CD14-positive monocyte (primary cell): ENCODE data around the gene UNC93A. TPM values are rescaled to one million over a fixed set of nuclear protein-coding genes. Genes with fewer than 3 reads are reported as not detected.
"Not testable (repeated sequence)": the region's sequence is repeated elsewhere in the genome, so short reads cannot be mapped to it uniquely, and the experiment has no call there.

Experiments used
- DNase-seq, 3 donors: peaks; one replicate each; pipeline ENCODE4 v3.0.0-alpha.2; 2011 to 2022
- H2AFZ ChIP-seq: 2 replicates; pipeline ENCODE4 v1.6.0; 2012; ENCODE audit warnings: mild to moderate bottlenecking, low read depth, low read length, inconsistent platforms; ENCODE audit not compliant: insufficient read depth, poor library complexity, severe bottlenecking
- H3K27ac ChIP-seq, 2 donors: 1 replicate in 1 of 2; 2 replicates in 1 of 2; pipeline ENCODE4 v1.5.1; 2012 to 2013; ENCODE audit warnings: low read length in 2 of 2, control low read depth in 1 of 2, inconsistent platforms in 1 of 2, low read depth in 1 of 2, mild to moderate bottlenecking in 1 of 2
- H3K27me3 ChIP-seq, 2 donors: one replicate each; pipeline versions ENCODE4 v1.6.0 to v1.6.1; 2011 to 2013; ENCODE audit warnings: low read length in 2 of 2; ENCODE audit not compliant: control insufficient read depth in 2 of 2, insufficient read depth in 2 of 2
- H3K36me3 ChIP-seq, 2 donors: replicated peaks in 1 of 2; 1 replicate in 1 of 2; 2 replicates in 1 of 2; pipeline versions ENCODE4 v1.5.1 to v1.6.1; 2012 to 2013; ENCODE audit warnings: low read length in 2 of 2, control low read depth in 1 of 2, inconsistent platforms in 1 of 2, mild to moderate bottlenecking in 1 of 2; ENCODE audit not compliant: insufficient read depth in 2 of 2, control insufficient read depth in 1 of 2
- H3K4me1 ChIP-seq, 2 donors: 1 replicate in 1 of 2; 2 replicates in 1 of 2; pipeline versions ENCODE4 v1.5.1 to v1.6.1; 2012 to 2013; ENCODE audit warnings: low read length in 2 of 2, control low read depth in 1 of 2, inconsistent platforms in 1 of 2, mild to moderate bottlenecking in 1 of 2, moderate library complexity in 1 of 2; ENCODE audit not compliant: insufficient read depth in 2 of 2, control insufficient read depth in 1 of 2
- H3K4me2 ChIP-seq: replicated peaks from 2 replicates; pipeline ENCODE3; 2012; ENCODE audit warnings: low read length, moderate library complexity, mild to moderate bottlenecking; ENCODE audit not compliant: poor library complexity, severe bottlenecking; ENCODE audit errors: extremely low read depth
- H3K4me3 ChIP-seq, 3 experiments: fragments of 200-600 bp in 1 of 3; sonication (generic) in 1 of 3; replicated peaks in 1 of 3; 1 replicate in 2 of 3; 2 replicates in 1 of 3; pipeline ENCODE4 v1.5.1; 2011 to 2013; ENCODE audit warnings: low read length in 3 of 3, mild to moderate bottlenecking in 3 of 3, control low read depth in 2 of 3, low read depth in 2 of 3, inconsistent platforms in 1 of 3, moderate library complexity in 1 of 3
- H3K79me2 ChIP-seq: 2 replicates; pipeline ENCODE4 v1.6.0; 2012; ENCODE audit warnings: mild to moderate bottlenecking, control low read depth, inconsistent platforms, low read length, moderate library complexity; ENCODE audit not compliant: insufficient read depth
- H3K9ac ChIP-seq: 2 replicates; pipeline ENCODE4 v1.6.0; 2017; ENCODE audit warnings: low read length, mild to moderate bottlenecking; ENCODE audit not compliant: insufficient read depth, poor library complexity, severe bottlenecking
- H3K9me3 ChIP-seq, 2 donors: replicated peaks in 1 of 2; 1 replicate in 1 of 2; 2 replicates in 1 of 2; pipeline versions ENCODE4 v1.5.1 to v1.6.1; 2012 to 2013; ENCODE audit warnings: low read length in 2 of 2, control low read depth in 1 of 2; ENCODE audit not compliant: control insufficient read depth in 1 of 2, insufficient read depth in 1 of 2
- H4K20me1 ChIP-seq: 2 replicates; pipeline ENCODE4 v1.6.0; 2012; ENCODE audit warnings: mild to moderate bottlenecking, low read length, control low read depth, moderate library complexity; ENCODE audit not compliant: insufficient read depth
- H3K27ac Mint-ChIP-seq, 7 donors: one replicate each; pipeline ENCODE4 v1.8.0; 2020; ENCODE audit warnings: mild to moderate bottlenecking in 7 of 7, mixed read lengths in 7 of 7, moderate library complexity in 6 of 7, inconsistent platforms in 2 of 7
- H3K27me3 Mint-ChIP-seq, 3 donors: one replicate each; pipeline ENCODE4 v1.8.0; 2021 to 2022; ENCODE audit warnings: low read depth in 3 of 3, mild to moderate bottlenecking in 3 of 3, mixed read lengths in 3 of 3, moderate library complexity in 3 of 3, inconsistent platforms in 1 of 3
- H3K36me3 Mint-ChIP-seq, 2 donors: one replicate each; pipeline ENCODE4 v1.8.0; 2020; ENCODE audit warnings: mixed read lengths in 2 of 2, inconsistent platforms in 1 of 2, mild to moderate bottlenecking in 1 of 2
- H3K4me1 Mint-ChIP-seq: one replicate; pipeline ENCODE4 v1.8.0; 2020; ENCODE audit warnings: mild to moderate bottlenecking, mixed read lengths
- H3K4me3 Mint-ChIP-seq, 2 donors: one replicate each; pipeline ENCODE4 v1.8.0; 2020; ENCODE audit warnings: mild to moderate bottlenecking in 2 of 2, mixed read lengths in 2 of 2, moderate library complexity in 1 of 2
- H3K9me3 Mint-ChIP-seq, 7 donors: one replicate each; pipeline ENCODE4 v1.8.0; 2020 to 2022; ENCODE audit warnings: mixed read lengths in 7 of 7, mild to moderate bottlenecking in 6 of 7, moderate library complexity in 6 of 7, inconsistent platforms in 2 of 7
- CTCF ChIP-seq: fragments of 200-600 bp; IDR thresholded peaks from one replicate; pipeline ENCODE4 v1.8.0; 2022; ENCODE audit warnings: antibody characterized with exemption, mild to moderate bottlenecking
- WGBS: methylation state at CpG from one replicate; pipeline ENCODE4 v1.1.5; 2013; ENCODE audit warnings: missing lambda C conversion rate; ENCODE audit not compliant: insufficient coverage; 5-methylcytosine and 5-hydroxymethylcytosine counted together
- intact Hi-C, 2 donors: fragments of 100-400 bp; cut with micrococcal nuclease; formaldehyde crosslinking; loops; one replicate each; pipeline versions ENCODE4 v1.15.0 to v1.15.1; 2023
- polyA plus RNA-seq, 3 donors: library from polyadenylated mRNA; depleted of rRNA in 1 of 3; unstranded in 2 of 3; stranded (reverse) in 1 of 3; fragments of 300-500 nt in 2 of 3; fragments of >200 nt in 1 of 3; fragmentation: Illumina TruSeq in 2 of 3; gene quantifications; 1 replicate in 2 of 3; 2 replicates in 1 of 3; pipeline ENCODE4 v1.2.3, GENCODE V29; 2012 to 2021

UNC93A gene
- polyA plus RNA-seq, 3 donors: not detected

- H2AFZ ChIP-seq: no peak overlapping the region
- no peaks in the 10 kb centered on the region for H3K79me2 ChIP-seq
- no peaks in the 10 kb centered on the region for H4K20me1 ChIP-seq
- H3K9me3 Mint-ChIP-seq: peaks cover 0 to 3% (median 0%) of the 10 kb centered on the region in 7 donors
- no peak for DNase-seq
- no peaks in the 10 kb centered on the region for H3K9me3 ChIP-seq
- no peaks in the 10 kb centered on the region for H3K36me3 ChIP-seq
- no peak overlapping the region for H3K4me2 ChIP-seq
- no peaks in the 10 kb centered on the region for H3K27me3 ChIP-seq
- no peaks in the 10 kb centered on the region for H3K4me1 Mint-ChIP-seq
- H3K9ac ChIP-seq: no peak overlapping the region
- H3K4me3 ChIP-seq: no peak overlapping the region
- no peak for TF ChIP-seq CTCF
- no peaks in the 10 kb centered on the region for H3K4me1 ChIP-seq
- H3K27ac Mint-ChIP-seq: no peak overlapping the region
- no peak overlapping the region for H3K4me3 Mint-ChIP-seq
- H3K36me3 Mint-ChIP-seq: no peaks in the 10 kb centered on the region
- H3K27ac ChIP-seq: no peak overlapping the region
- intact Hi-C loops: no loop called here
- 75% methylated on average over 8 of the region's 11 CpGs for WGBS
- H3K27me3 Mint-ChIP-seq: peaks cover 7 to 19% (median 12%) of the 10 kb centered on the region in 3 donors
Observed at GRCh38 chr6:167314180-167314821, 23.2 kb downstream of the UNC93A start.

- Histone ChIP-seq H3K79me2 (no peaks in the 10 kb centered on the region), H3K27me3 (no peaks in the 10 kb centered on the region), H3K9ac (no peak overlapping the region), H2AFZ (no peak overlapping the region), H3K27ac (no peak overlapping the region), H3K9me3 (no peaks in the 10 kb centered on the region), H3K36me3 (no peaks in the 10 kb centered on the region), H3K4me3 (no peak overlapping the region), H3K4me1 (no peaks in the 10 kb centered on the region), H3K4me2 (no peak overlapping the region), H4K20me1 (no peaks in the 10 kb centered on the region)
- Mint-ChIP-seq H3K4me1 (no peaks in the 10 kb centered on the region), H3K4me3 (no peak overlapping the region), H3K27me3 (peaks cover 7 to 17% (median 13%) of the 10 kb centered on the region in 3 donors), H3K36me3 (no peaks in the 10 kb centered on the region), H3K9me3 (peaks cover 0 to 3% (median 0%) of the 10 kb centered on the region in 7 donors), H3K27ac (peak overlapping the region in 1 of 7 donors; percentile 11)
- DNase-seq: no peak
- TF ChIP-seq CTCF: no peak
- intact Hi-C loops: no loop called here
- WGBS: 93% methylated on average over 7 of the region's 9 CpGs
Observed at GRCh38 chr6:167317172-167317571, 26.1 kb downstream of the UNC93A start.

GRCh38 chr6:167318354-167318753, 27.2 kb downstream of the UNC93A start:
- H3K27ac Mint-ChIP-seq, H3K9ac ChIP-seq, H3K36me3 ChIP-seq, H3K4me3 Mint-ChIP-seq, H3K79me2 ChIP-seq, H3K9me3 Mint-ChIP-seq, H3K9me3 ChIP-seq, H3K27ac ChIP-seq, H4K20me1 ChIP-seq, H3K4me1 Mint-ChIP-seq, H3K27me3 ChIP-seq, H2AFZ ChIP-seq, DNase-seq, H3K4me3 ChIP-seq, intact Hi-C loops, H3K4me2 ChIP-seq, H3K36me3 Mint-ChIP-seq, H3K4me1 ChIP-seq: not testable (repeated sequence)
- WGBS: 100% methylated on average over 1 of the region's 10 CpGs
- H3K27me3 Mint-ChIP-seq: peaks cover 7 to 11% (median 9%) of the 10 kb centered on the region in 3 donors
